Measurements from ENCODE around the gene MIOX.
"Not testable (repeated sequence)": the region's sequence is repeated elsewhere in the genome, so short reads cannot be mapped to it uniquely, and the experiment has no call there.

MIOX gene

GRCh38 chr22:50531962-50532674, 45.5 kb downstream of the MIOX start:
- no peak for DNase-seq

- DNase-seq: no peak
Observed at GRCh38 chr22:50532824-50533796, 46.5 kb downstream of the MIOX start.

- not testable (repeated sequence) for DNase-seq
Observed at GRCh38 chr22:50533856-50534711, 47.4 kb downstream of the MIOX start.

GRCh38 chr22:50535113-50535512, 48.5 kb downstream of the MIOX start:
- DNase-seq: no peak

GRCh38 chr22:50536226-50536625, 49.6 kb downstream of the MIOX start:
- no peak for DNase-seq

- DNase-seq: no peak
Observed at GRCh38 chr22:50537765-50538164, 51.1 kb downstream of the MIOX start.

Measured in NCI-H1048 (cell line).